ENCODE results near the gene LAMA2. TPM values are rescaled to one million over a fixed set of nuclear protein-coding genes. Genes with fewer than 3 reads are reported as not detected.

Gene LAMA2
- total and polyA plus RNA-seq, 2 of the 13 experiments (the other 11 are each of a cell fraction or from before 2014, with no cell fraction given): 0.11 to 0.28 TPM

GRCh38 chr6:129534926-129535325 is 652.0 kb downstream of the LAMA2 start:
- no peak for FAIRE-seq
- POLR2A ChIA-PET: no interaction called here
- intact Hi-C loops (cut with micrococcal nuclease; ENCODE audit: unreplicated experiment): no loop called here

More at GRCh38 chr6:129534926-129535325, 652.0 kb downstream of the LAMA2 start:
- no peaks in the 10 kb centered on the region for H3K4me1 ChIP-seq (ENCODE audit: insufficient read depth, low read length)
- TF ChIP-seq PBX2 (CRISPR knock-in tag; IDR thresholded peaks at IDR 0.05) (no peak), ZBTB37 (CRISPR knock-in tag; IDR thresholded peaks at IDR 0.05) (no peak), DPF2 (CRISPR knock-in tag; IDR thresholded peaks at IDR 0.05; ENCODE audit: borderline replicate concordance, low read depth) (no peak), XRCC5 (optimal IDR thresholded peaks at IDR 0.05; ENCODE audit: low read length) (no peak), SRY (CRISPR knock-in tag; IDR thresholded peaks at IDR 0.05) (no peak), IRF9 (CRISPR knock-in tag; IDR thresholded peaks at IDR 0.05; ENCODE audit: borderline replicate concordance) (no peak)
- TF ChIP-seq, protein P1, sequence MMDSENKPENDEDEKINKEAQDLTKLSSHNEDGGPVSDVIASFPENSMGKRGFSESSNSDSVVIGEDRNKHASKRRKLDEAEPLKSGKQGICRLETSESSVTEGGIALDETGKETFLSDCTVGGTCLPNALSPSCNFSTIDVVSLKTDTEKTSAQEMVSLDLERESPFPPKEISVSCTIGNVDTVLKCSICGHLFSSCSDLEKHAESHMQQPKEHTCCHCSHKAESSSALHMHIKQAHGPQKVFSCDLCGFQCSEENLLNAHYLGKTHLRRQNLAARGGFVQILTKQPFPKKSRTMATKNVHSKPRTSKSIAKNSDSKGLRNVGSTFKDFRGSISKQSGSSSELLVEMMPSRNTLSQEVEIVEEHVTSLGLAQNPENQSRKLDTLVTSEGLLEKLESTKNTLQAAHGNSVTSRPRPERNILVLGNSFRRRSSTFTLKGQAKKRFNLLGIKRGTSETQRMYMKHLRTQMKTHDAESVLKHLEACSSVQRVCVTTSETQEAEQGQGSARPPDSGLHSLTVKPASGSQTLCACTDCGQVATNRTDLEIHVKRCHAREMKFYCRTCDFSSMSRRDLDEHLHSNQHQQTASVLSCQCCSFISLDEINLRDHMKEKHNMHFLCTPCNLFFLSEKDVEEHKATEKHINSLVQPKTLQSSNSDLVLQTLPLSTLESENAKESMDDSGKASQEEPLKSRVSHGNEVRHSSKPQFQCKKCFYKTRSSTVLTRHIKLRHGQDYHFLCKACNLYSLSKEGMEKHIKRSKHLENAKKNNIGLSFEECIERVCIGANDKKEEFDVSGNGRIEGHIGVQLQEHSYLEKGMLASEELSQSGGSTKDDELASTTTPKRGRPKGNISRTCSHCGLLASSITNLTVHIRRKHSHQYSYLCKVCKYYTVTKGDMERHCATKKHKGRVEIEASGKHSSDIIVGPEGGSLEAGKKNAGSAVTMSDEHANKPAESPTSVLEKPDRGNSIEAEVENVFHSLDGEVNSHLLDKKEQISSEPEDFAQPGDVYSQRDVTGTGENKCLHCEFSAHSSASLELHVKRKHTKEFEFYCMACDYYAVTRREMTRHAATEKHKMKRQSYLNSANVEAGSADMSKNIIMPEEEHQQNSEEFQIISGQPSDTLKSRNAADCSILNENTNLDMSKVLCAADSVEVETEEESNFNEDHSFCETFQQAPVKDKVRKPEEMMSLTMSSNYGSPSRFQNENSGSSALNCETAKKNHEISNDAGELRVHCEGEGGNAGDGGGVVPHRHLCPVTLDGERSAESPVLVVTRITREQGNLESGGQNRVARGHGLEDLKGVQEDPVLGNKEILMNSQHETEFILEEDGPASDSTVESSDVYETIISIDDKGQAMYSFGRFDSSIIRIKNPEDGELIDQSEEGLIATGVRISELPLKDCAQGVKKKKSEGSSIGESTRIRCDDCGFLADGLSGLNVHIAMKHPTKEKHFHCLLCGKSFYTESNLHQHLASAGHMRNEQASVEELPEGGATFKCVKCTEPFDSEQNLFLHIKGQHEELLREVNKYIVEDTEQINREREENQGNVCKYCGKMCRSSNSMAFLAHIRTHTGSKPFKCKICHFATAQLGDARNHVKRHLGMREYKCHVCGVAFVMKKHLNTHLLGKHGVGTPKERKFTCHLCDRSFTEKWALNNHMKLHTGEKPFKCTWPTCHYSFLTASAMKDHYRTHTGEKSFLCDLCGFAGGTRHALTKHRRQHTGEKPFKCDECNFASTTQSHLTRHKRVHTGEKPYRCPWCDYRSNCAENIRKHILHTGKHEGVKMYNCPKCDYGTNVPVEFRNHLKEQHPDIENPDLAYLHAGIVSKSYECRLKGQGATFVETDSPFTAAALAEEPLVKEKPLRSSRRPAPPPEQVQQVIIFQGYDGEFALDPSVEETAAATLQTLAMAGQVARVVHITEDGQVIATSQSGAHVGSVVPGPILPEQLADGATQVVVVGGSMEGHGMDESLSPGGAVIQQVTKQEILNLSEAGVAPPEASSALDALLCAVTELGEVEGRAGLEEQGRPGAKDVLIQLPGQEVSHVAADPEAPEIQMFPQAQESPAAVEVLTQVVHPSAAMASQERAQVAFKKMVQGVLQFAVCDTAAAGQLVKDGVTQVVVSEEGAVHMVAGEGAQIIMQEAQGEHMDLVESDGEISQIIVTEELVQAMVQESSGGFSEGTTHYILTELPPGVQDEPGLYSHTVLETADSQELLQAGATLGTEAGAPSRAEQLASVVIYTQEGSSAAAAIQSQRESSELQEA (CRISPR knock-in tag; IDR thresholded peaks at IDR 0.05; ENCODE audit: not compliant biosample characterization): no peak
- no peak overlapping the region for H3K4me3 ChIP-seq (replicated peaks in 1 of 3; ENCODE audit: insufficient read depth in 1 of 3, low read depth in 2 of 3, low read length in 3 of 3)
- H2AFZ ChIP-seq (ENCODE audit: low read length): no peak overlapping the region
- H3K27ac ChIP-seq (ENCODE audit: extremely low read length, insufficient read depth, low read length): no peak overlapping the region
- H3K27me3 ChIP-seq (ENCODE audit: control insufficient read depth in 1 of 2, insufficient read depth in 2 of 2, low read length in 2 of 2): no peaks in the 10 kb centered on the region
- peaks cover 0 to 2% of the 10 kb centered on the region in 2 experiments; a peak in 1 of 5 replicates for H3K36me3 ChIP-seq (replicated peaks in 1 of 2; ENCODE audit: control insufficient read depth in 1 of 2, insufficient read depth in 2 of 2, low read length in 2 of 2)
- H3K9me3 ChIP-seq (ENCODE audit: low read length): no peaks in the 10 kb centered on the region
- no TSS peak for BruUV-seq (replicated peaks)
- CTCF ChIA-PET (ENCODE audit: low intra/inter-chr PET ratio, low total read pairs): no interaction called here
- no peak overlapping the region for H3K4me2 ChIP-seq (ENCODE audit: low read depth, low read length)
- in situ Hi-C loops (cut with HindIII; ENCODE audit: extremely low pct_ligation_motif_present, low pct_unique_long_range_greater_than_20kb): no loop called here
- ATAC-seq: no peak
- H4K20me1 ChIP-seq (ENCODE audit: insufficient read depth, low read length): no peaks in the 10 kb centered on the region
- DNase-seq (ENCODE audit: low spot score): no peak
- H3K9ac ChIP-seq (ENCODE audit: insufficient read depth, low read depth, low read length): no peak overlapping the region
- H3K79me2 ChIP-seq (ENCODE audit: insufficient read depth, low read length): no peaks in the 10 kb centered on the region

Data from HepG2 (cell line).